Esophagus muscularis mucosa (tissue), 4 donors: ENCODE measurements around the gene IKZF4. TPM values are rescaled to one million over a fixed set of nuclear protein-coding genes. Genes with fewer than 3 reads are reported as not detected.
A peak's percentile ranks its signal among the peaks of the same experiment; 100 is the strongest.

Experiments
- DNase-seq: peaks from one replicate; pipeline ENCODE4 v3.0.0-alpha.2; 2017; ENCODE audit errors: extremely low spot score
- H3K27ac ChIP-seq, 4 donors: fragments of 200-600 bp; sonication (generic); replicated peaks in 1 of 4; 1 replicate in 3 of 4; 2 replicates in 1 of 4; pipeline ENCODE4 v1.5.1; 2016 to 2019; ENCODE audit warnings: mild to moderate bottlenecking in 1 of 4
- H3K27me3 ChIP-seq, 4 donors: fragments of 200-600 bp; sonication (generic); one replicate each; pipeline versions ENCODE4 v1.5.1 to v1.6.0; 2016 to 2019
- H3K36me3 ChIP-seq, 4 donors: fragments of 200-600 bp; sonication (generic); one replicate each; pipeline ENCODE4 v1.5.1; 2016 to 2019
- H3K4me1 ChIP-seq, 4 donors: fragments of 200-600 bp; sonication (generic); one replicate each; pipeline ENCODE4 v1.5.1; 2016 to 2019
- H3K4me3 ChIP-seq, 4 donors: fragments of 200-600 bp; sonication (generic); 1 replicate in 2 of 4; 2 replicates in 2 of 4; pipeline ENCODE4 v1.5.1; 2016 to 2019; ENCODE audit warnings: mild to moderate bottlenecking in 4 of 4, moderate library complexity in 1 of 4
- H3K9me3 ChIP-seq, 4 donors: fragments of 200-600 bp; sonication (generic); 1 replicate in 3 of 4; 2 replicates in 1 of 4; pipeline ENCODE4 v1.5.1; 2016 to 2019
- CTCF ChIP-seq, 3 experiments: fragments of 200-600 bp in 2 of 3; fragments of 450-650 bp in 1 of 3; sonication (generic) in 2 of 3; IDR thresholded peaks; one replicate each; pipeline ENCODE4 v1.5.1; 2017 to 2019; ENCODE audit warnings: antibody characterized with exemption in 3 of 3, mild to moderate bottlenecking in 2 of 3, moderate library complexity in 1 of 3
- EP300 ChIP-seq: sonication (generic); formaldehyde crosslinking; IDR thresholded peaks from one replicate; pipeline ENCODE4 v1.6.1; 2017; ENCODE audit warnings: antibody characterized with exemption
- POLR2A ChIP-seq: fragments of 450-650 bp; IDR thresholded peaks from one replicate; pipeline ENCODE4 v1.6.1; 2017; ENCODE audit warnings: antibody characterized with exemption, moderate library complexity, mild to moderate bottlenecking, low read depth
- POLR2AphosphoS5 ChIP-seq, 2 donors: sonication (generic); formaldehyde crosslinking; IDR thresholded peaks; one replicate each; pipeline ENCODE4 v1.6.1; 2017; ENCODE audit warnings: antibody characterized with exemption in 2 of 2
- WGBS: methylation state at CpG from one replicate; pipeline ENCODE4 v1.1.5; 2018; 5-methylcytosine and 5-hydroxymethylcytosine counted together
- intact Hi-C: fragments of 100-400 bp; cut with DNase I; formaldehyde crosslinking; loops from one replicate; pipeline ENCODE4 v1.15.1; 2023
- total RNA-seq, 4 donors: library from RNA; depleted of rRNA; stranded (reverse); fragments of >200 nt; gene quantifications; one replicate each; pipeline versions ENCODE4 v1.1.0 to v1.2.1, GENCODE V29; 2016

IKZF4 gene
- total RNA-seq, result 10 to 100 TPM in 2 of 4 donors, 1 to 10 TPM in 2; 6.2 to 20.4 (median 9.7) TPM

- H3K27me3 ChIP-seq, result no peaks in the 10 kb centered on the region
- H3K36me3 ChIP-seq, result peaks cover 0 to 42% (median 19%) of the 10 kb centered on the region in 4 donors
- peak within 1 kb of the TSS; percentile 75 to 89 (median 82) for H3K27ac ChIP-seq
- 12% methylated on average over 10 of the region's 10 CpGs for WGBS
- no peak for TF ChIP-seq EP300
- peaks cover 11 to 32% (median 30%) of the 10 kb centered on the region in 4 donors for H3K4me1 ChIP-seq
- H3K9me3 ChIP-seq, result no peaks in the 10 kb centered on the region
- peak within 1 kb of the TSS; percentile 40 to 57 (median 48) for H3K4me3 ChIP-seq
- intact Hi-C loops, result no loop called here
- no peak for DNase-seq
Measured at GRCh38 chr12:56020423-56021184, at the start of gene IKZF4. Gene IKZF4, plus strand, starts transcription at chr12:56021043. Its CDS starts 451 bp downstream, at chr12:56021494.

- Histone ChIP-seq H3K4me3 (peak overlapping the region; percentile 58 to 71 (median 66)), H3K9me3 (no peaks in the 10 kb centered on the region), H3K4me1 (peaks cover 25 to 73% (median 67%) of the 10 kb centered on the region in 4 donors), H3K27me3 (no peaks in the 10 kb centered on the region), H3K27ac (peak overlapping the region; percentile 88 to 93 (median 90)), H3K36me3 (peaks cover 0 to 36% (median 20%) of the 10 kb centered on the region in 4 donors)
- 33% methylated on average over 3 of the region's 3 CpGs for WGBS
- intact Hi-C loops, result no loop called here
- DNase-seq, result no peak
- TF ChIP-seq POLR2AphosphoS5 (IDR thresholded peaks at IDR 0.05) (peak; percentile 44 to 77), EP300 (no peak)
Measured at GRCh38 chr12:55972042-55972441, 48.8 kb upstream of the IKZF4 start.

GRCh38 chr12:55972456-55972855, 48.4 kb upstream of the IKZF4 start:
- Histone ChIP-seq H3K27ac (peak overlapping the region; percentile 88 to 93 (median 90)), H3K9me3 (no peaks in the 10 kb centered on the region), H3K4me3 (peak overlapping the region; percentile 58 to 71 (median 66)), H3K36me3 (peaks cover 0 to 36% (median 21%) of the 10 kb centered on the region in 4 donors), H3K27me3 (no peaks in the 10 kb centered on the region), H3K4me1 (peaks cover 23 to 73% (median 66%) of the 10 kb centered on the region in 4 donors)
- WGBS, result 22% methylated on average over 1 of the region's 1 CpG
- no peak for DNase-seq
- no peak for TF ChIP-seq POLR2AphosphoS5 (IDR thresholded peaks at IDR 0.05)
- no peak for TF ChIP-seq CTCF (IDR thresholded peaks at IDR 0.05)
- no peak for TF ChIP-seq EP300
- TF ChIP-seq POLR2A, result no peak
- intact Hi-C loops, result no loop called here

- WGBS, result 2% methylated on average over 18 of the region's 18 CpGs
- no peaks in the 10 kb centered on the region for H3K9me3 ChIP-seq
- no peak for DNase-seq
- TF ChIP-seq POLR2AphosphoS5 (IDR thresholded peaks at IDR 0.05), result peak; percentile 81 to 97
- TF ChIP-seq POLR2A, result peak; percentile 68
- no peak for TF ChIP-seq EP300
- no peak for TF ChIP-seq CTCF (IDR thresholded peaks at IDR 0.05)
- peaks cover 25 to 73% (median 62%) of the 10 kb centered on the region in 4 donors for H3K4me1 ChIP-seq
- intact Hi-C loops, result no loop called here
- peaks cover 0 to 36% (median 19%) of the 10 kb centered on the region in 4 donors for H3K36me3 ChIP-seq
- no peaks in the 10 kb centered on the region for H3K27me3 ChIP-seq
- H3K4me3 ChIP-seq, result peak overlapping the region; percentile 58 to 71 (median 66)
- H3K27ac ChIP-seq, result peak overlapping the region; percentile 88 to 93 (median 90)
Measured at GRCh38 chr12:55972911-55973598, 47.8 kb upstream of the IKZF4 start.

- Histone ChIP-seq H3K36me3 (peaks cover 0 to 31% (median 15%) of the 10 kb centered on the region in 4 donors), H3K4me1 (peaks cover 25 to 73% (median 61%) of the 10 kb centered on the region in 4 donors), H3K27me3 (no peaks in the 10 kb centered on the region), H3K4me3 (peak within 1 kb of the TSS; percentile 74 to 99 (median 96)), H3K27ac (peak within 1 kb of the TSS; percentile 90 to 98 (median 96)), H3K9me3 (no peaks in the 10 kb centered on the region)
- peak; percentile 100 for DNase-seq
- TF ChIP-seq POLR2A, result peak; percentile 95
- TF ChIP-seq CTCF (IDR thresholded peaks at IDR 0.05), result peak in 1 of 3 experiments; percentile 22
- peak; percentile 96 to 98 for TF ChIP-seq POLR2AphosphoS5 (IDR thresholded peaks at IDR 0.05)
- no peak for TF ChIP-seq EP300
- WGBS, result 0% methylated on average over 21 of the region's 39 CpGs
- intact Hi-C loops, result no loop called here
Measured at GRCh38 chr12:55973599-55974307, 47.1 kb upstream of the IKZF4 start, which contains the start of gene RAB5B. Gene RAB5B, plus strand, starts transcription at chr12:55974078. Its CDS starts 12,883 bp downstream, at chr12:55986961.
